NCI-H2029 (cell line): ENCODE measurements around the gene GGACT.
"Not testable (repeated sequence)": the region's sequence is repeated elsewhere in the genome, so short reads cannot be mapped to it uniquely, and the experiment has no call there.

Experiments
- DNase-seq: peaks from one replicate; lab custom pipeline; 2025; lab: John Stamatoyannopoulos, UW

Gene GGACT

GRCh38 chr13:100600915-100601314, 12.3 kb upstream of the GGACT start:
- DNase-seq: no peak

GRCh38 chr13:100600461-100600860, 11.9 kb upstream of the GGACT start:
- no peak for DNase-seq

GRCh38 chr13:100597253-100597652, 8.7 kb upstream of the GGACT start:
- no peak for DNase-seq

- DNase-seq: no peak
These were observed 7.9 kb upstream of the GGACT start for GRCh38 chr13:100596516-100596915.

- no peak for DNase-seq
These were observed 6.1 kb upstream of the GGACT start for GRCh38 chr13:100594731-100595130.

GRCh38 chr13:100594255-100594654, 5.7 kb upstream of the GGACT start:
- DNase-seq: no peak

- DNase-seq: no peak
These were observed 663 bp upstream of the GGACT start for GRCh38 chr13:100589178-100589725.

- DNase-seq: no peak
These were observed 3.7 kb downstream of the GGACT start for GRCh38 chr13:100584896-100585295.

GRCh38 chr13:100581504-100581903, 7.1 kb downstream of the GGACT start:
- no peak for DNase-seq

- DNase-seq: no peak
These were observed 7.6 kb downstream of the GGACT start for GRCh38 chr13:100581030-100581429.

GRCh38 chr13:100580045-100580444, 8.5 kb downstream of the GGACT start:
- DNase-seq: no peak

GRCh38 chr13:100577239-100577638, 11.3 kb downstream of the GGACT start:
- not testable (repeated sequence) for DNase-seq

GRCh38 chr13:100573121-100573520, 15.5 kb downstream of the GGACT start:
- DNase-seq: peak; percentile 33

GRCh38 chr13:100566543-100566942, 22.0 kb downstream of the GGACT start:
- no peak for DNase-seq

- DNase-seq: no peak
These were observed 23.3 kb downstream of the GGACT start for GRCh38 chr13:100565286-100565685.

- no peak for DNase-seq
These were observed 24.0 kb downstream of the GGACT start for GRCh38 chr13:100564444-100565223.

GRCh38 chr13:100563779-100564178, 24.8 kb downstream of the GGACT start:
- DNase-seq: no peak

GRCh38 chr13:100561599-100562204, 26.9 kb downstream of the GGACT start:
- DNase-seq: no peak

GRCh38 chr13:100561158-100561499, 27.5 kb downstream of the GGACT start:
- DNase-seq: no peak

- no peak for DNase-seq
These were observed 28.0 kb downstream of the GGACT start for GRCh38 chr13:100560498-100561157.

GRCh38 chr13:100559886-100560285, 28.7 kb downstream of the GGACT start:
- DNase-seq: no peak

- DNase-seq: no peak
These were observed 35.8 kb downstream of the GGACT start for GRCh38 chr13:100552755-100553154.

- DNase-seq: no peak
These were observed 39.3 kb downstream of the GGACT start for GRCh38 chr13:100549316-100549715.
